Lower leg skin (tissue), 3 donors: ENCODE results near the gene PIGL.

Experiments
- POLR2A ChIP-seq, 2 donors: fragments of 450-650 bp; IDR thresholded peaks; one replicate each; pipeline ENCODE4 v1.6.1; 2016 to 2017; ENCODE audit warnings: antibody characterized with exemption in 2 of 2, mild to moderate bottlenecking in 1 of 2, moderate library complexity in 1 of 2
- TF ChIP-seq, protein P1 (sequence below), 3 donors: fragments of 450-650 bp; IDR thresholded peaks; one replicate each; pipeline ENCODE4 v1.5.1; 2016; ENCODE audit warnings: antibody characterized with exemption in 3 of 3, mild to moderate bottlenecking in 3 of 3, moderate library complexity in 2 of 3

DNA sequence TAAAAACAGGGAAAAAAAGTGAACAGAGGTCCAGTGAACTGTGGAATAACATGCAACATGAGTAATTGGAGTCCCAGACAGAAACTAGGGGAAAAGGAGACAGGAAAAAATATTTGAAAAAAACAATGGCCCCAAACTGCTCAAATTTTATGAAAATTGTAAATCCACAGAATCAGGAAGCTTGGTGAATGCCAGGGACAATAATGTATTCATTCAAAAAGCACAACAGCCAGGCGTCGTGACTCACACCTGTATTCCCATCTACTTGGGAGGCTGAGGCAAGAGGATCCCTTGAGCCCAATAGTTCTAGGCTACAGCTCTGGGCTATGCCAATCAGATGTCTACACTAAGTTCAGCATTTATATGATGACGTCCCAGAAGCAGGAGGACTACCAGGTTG, 25.4 kb upstream of the PIGL start:
- TF ChIP-seq, protein P1, sequence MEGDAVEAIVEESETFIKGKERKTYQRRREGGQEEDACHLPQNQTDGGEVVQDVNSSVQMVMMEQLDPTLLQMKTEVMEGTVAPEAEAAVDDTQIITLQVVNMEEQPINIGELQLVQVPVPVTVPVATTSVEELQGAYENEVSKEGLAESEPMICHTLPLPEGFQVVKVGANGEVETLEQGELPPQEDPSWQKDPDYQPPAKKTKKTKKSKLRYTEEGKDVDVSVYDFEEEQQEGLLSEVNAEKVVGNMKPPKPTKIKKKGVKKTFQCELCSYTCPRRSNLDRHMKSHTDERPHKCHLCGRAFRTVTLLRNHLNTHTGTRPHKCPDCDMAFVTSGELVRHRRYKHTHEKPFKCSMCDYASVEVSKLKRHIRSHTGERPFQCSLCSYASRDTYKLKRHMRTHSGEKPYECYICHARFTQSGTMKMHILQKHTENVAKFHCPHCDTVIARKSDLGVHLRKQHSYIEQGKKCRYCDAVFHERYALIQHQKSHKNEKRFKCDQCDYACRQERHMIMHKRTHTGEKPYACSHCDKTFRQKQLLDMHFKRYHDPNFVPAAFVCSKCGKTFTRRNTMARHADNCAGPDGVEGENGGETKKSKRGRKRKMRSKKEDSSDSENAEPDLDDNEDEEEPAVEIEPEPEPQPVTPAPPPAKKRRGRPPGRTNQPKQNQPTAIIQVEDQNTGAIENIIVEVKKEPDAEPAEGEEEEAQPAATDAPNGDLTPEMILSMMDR (IDR thresholded peaks at IDR 0.05): no peak
- TF ChIP-seq POLR2A (IDR thresholded peaks at IDR 0.05): no peak
